Testis (tissue), 3 donors: ENCODE measurements around the gene ZBTB20. TPM values are rescaled to one million over a fixed set of nuclear protein-coding genes. Genes with fewer than 3 reads are reported as not detected.

Experiments used
- DNase-seq: peaks from one replicate; pipeline ENCODE4 v3.0.0-alpha.2; 2019
- H3K27ac ChIP-seq, 2 donors: fragments of 200-600 bp; sonication (generic); one replicate each; pipeline ENCODE4 v1.5.1; 2019
- H3K27me3 ChIP-seq: fragments of 200-600 bp; sonication (generic); one replicate; pipeline ENCODE4 v1.5.1; 2019
- H3K36me3 ChIP-seq: fragments of 200-600 bp; sonication (generic); one replicate; pipeline ENCODE4 v1.5.1; 2017; ENCODE audit warnings: low read depth; ENCODE audit errors: missing control alignments
- H3K4me1 ChIP-seq: fragments of 200-600 bp; sonication (generic); one replicate; pipeline ENCODE4 v1.5.1; 2019
- H3K4me3 ChIP-seq, 2 donors: fragments of 200-600 bp; sonication (generic); one replicate each; pipeline ENCODE4 v1.5.1; 2017 to 2019
- H3K9me3 ChIP-seq: fragments of 200-600 bp; sonication (generic); one replicate; pipeline ENCODE4 v1.5.1; 2017
- POLR2A ChIP-seq: fragments of 450-650 bp; IDR thresholded peaks from one replicate; pipeline ENCODE4 v1.6.1; 2017; ENCODE audit warnings: antibody characterized with exemption, mild to moderate bottlenecking, moderate library complexity
- WGBS, 2 donors: methylation state at CpG; one replicate each; pipeline ENCODE4 v1.1.5; 2018; 5-methylcytosine and 5-hydroxymethylcytosine counted together
- intact Hi-C: fragments of 100-400 bp; cut with DNase I; formaldehyde crosslinking; loops from one replicate; pipeline ENCODE4 v1.15.1; 2023; ENCODE audit warnings: low total_unique reads
- polyA plus RNA-seq: library from polyadenylated mRNA; stranded (reverse); fragments of 350-450 nt; fragmentation: Illumina TruSeq; extraction: RNeasy Lipid Tissue Mini Kit (QIAGEN cat#74804); gene quantifications from one replicate; pipeline ENCODE4 v1.2.3, GENCODE V29; 2014; ENCODE audit warnings: low read depth, low replicate concordance; ENCODE audit not compliant: insufficient read depth
- total RNA-seq, 2 donors: library from RNA; depleted of rRNA; stranded (reverse); fragments of >200 nt; gene quantifications; one replicate each; pipeline ENCODE4 v1.2.3, GENCODE V29; 2016
- TF ChIP-seq, protein P1 (sequence below), 3 experiments: fragments of 450-650 bp in 2 of 3; fragments of 200-600 bp in 1 of 3; sonication (generic) in 1 of 3; IDR thresholded peaks; one replicate each; pipeline ENCODE4 v1.5.1; 2016 to 2019; ENCODE audit warnings: antibody characterized with exemption in 3 of 3, mild to moderate bottlenecking in 2 of 3, moderate library complexity in 1 of 3

The ZBTB20 gene
- total and polyA plus RNA-seq, 3 donors from 2014 or later, result 36.8 to 179 (median 126) TPM

DNA sequence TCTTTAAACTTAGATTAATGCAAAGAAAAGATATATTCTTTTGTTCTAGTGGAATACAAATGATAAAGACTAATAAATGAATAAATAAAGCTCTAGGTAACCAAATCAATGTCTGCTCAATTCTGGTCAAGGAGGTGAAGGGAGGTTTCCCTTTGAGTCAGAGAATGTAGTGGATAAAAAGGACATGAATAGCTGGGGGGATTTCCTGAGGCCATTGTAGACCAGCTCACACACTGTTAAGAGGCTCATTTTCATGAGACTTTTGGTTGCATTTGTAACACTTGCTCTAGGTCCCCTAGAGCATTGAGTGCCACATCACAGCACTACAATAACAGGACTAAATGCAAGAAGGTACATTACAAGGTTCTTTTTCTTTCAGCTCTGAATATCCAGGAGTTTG, 682.5 kb downstream of the ZBTB20 start:
- no peaks in the 10 kb centered on the region for H3K9me3 ChIP-seq
- H3K4me1 ChIP-seq, result peaks cover 4% of the 10 kb centered on the region
- no peak for DNase-seq
- H3K27ac ChIP-seq, result no peak overlapping the region
- no peak for TF ChIP-seq POLR2A
- TF ChIP-seq, protein P1, sequence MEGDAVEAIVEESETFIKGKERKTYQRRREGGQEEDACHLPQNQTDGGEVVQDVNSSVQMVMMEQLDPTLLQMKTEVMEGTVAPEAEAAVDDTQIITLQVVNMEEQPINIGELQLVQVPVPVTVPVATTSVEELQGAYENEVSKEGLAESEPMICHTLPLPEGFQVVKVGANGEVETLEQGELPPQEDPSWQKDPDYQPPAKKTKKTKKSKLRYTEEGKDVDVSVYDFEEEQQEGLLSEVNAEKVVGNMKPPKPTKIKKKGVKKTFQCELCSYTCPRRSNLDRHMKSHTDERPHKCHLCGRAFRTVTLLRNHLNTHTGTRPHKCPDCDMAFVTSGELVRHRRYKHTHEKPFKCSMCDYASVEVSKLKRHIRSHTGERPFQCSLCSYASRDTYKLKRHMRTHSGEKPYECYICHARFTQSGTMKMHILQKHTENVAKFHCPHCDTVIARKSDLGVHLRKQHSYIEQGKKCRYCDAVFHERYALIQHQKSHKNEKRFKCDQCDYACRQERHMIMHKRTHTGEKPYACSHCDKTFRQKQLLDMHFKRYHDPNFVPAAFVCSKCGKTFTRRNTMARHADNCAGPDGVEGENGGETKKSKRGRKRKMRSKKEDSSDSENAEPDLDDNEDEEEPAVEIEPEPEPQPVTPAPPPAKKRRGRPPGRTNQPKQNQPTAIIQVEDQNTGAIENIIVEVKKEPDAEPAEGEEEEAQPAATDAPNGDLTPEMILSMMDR (IDR thresholded peaks at IDR 0.05), result no peak
- H3K36me3 ChIP-seq, result no peaks in the 10 kb centered on the region
- intact Hi-C loops, result no loop called here
- no peaks in the 10 kb centered on the region for H3K27me3 ChIP-seq
- H3K4me3 ChIP-seq, result no peak overlapping the region

DNA sequence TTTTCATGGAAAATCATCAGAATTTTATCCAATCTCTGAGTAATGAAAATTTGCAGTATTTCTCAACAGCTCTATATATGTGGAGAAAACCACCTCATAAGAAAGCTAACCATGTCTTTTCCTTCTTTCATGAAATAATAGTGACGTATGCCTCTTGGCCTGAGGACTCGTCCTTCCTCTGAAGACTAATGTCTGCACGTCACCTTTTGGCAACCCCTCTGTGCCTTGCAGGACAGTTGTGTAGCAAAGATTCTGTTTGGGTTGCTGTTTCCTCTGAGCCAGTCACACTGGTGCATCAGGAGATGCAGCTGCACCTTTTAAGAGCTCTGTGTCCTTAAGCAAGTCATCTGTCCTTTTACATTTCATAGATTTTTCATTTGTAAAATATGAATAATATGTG, 684.3 kb downstream of the ZBTB20 start:
- TF ChIP-seq POLR2A, result no peak
- TF ChIP-seq, protein P1 (IDR thresholded peaks at IDR 0.05), result no peak

DNA sequence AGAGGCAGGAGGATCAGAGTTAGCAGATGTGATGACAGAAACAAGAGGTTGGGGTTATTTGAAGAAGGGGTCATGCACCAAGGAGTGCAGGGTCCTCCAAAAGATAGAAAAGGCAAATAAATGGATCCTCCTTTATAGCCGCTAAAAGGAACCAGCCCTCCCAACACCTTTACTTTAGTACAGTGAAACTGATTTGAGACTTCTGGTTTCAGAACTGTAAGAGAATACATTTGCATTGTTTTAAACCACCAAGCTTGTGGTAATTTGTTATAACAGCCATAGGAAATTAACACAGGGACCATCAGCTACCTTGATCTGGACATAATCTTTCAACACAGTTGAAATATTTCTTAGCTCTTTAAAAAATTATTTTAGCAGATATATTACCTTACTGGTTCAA, 686.6 kb downstream of the ZBTB20 start:
- TF ChIP-seq POLR2A, result no peak
- TF ChIP-seq, protein P1 (IDR thresholded peaks at IDR 0.05), result no peak
- intact Hi-C loops, result no loop called here
- WGBS, 2 donors, result 95% methylated on average over 1 of the region's 1 CpG

More for the DNA sequence above, 684.3 kb downstream of the ZBTB20 start:
- Histone ChIP-seq H3K4me1 (no peaks in the 10 kb centered on the region), H3K27me3 (no peaks in the 10 kb centered on the region), H3K4me3 (no peak overlapping the region), H3K9me3 (no peaks in the 10 kb centered on the region), H3K36me3 (no peaks in the 10 kb centered on the region), H3K27ac (no peak overlapping the region)
- intact Hi-C loops, result no loop called here
- 91 to 100% methylated on average over 3 of the region's 3 CpGs for WGBS, 2 donors
- DNase-seq, result no peak

DNA sequence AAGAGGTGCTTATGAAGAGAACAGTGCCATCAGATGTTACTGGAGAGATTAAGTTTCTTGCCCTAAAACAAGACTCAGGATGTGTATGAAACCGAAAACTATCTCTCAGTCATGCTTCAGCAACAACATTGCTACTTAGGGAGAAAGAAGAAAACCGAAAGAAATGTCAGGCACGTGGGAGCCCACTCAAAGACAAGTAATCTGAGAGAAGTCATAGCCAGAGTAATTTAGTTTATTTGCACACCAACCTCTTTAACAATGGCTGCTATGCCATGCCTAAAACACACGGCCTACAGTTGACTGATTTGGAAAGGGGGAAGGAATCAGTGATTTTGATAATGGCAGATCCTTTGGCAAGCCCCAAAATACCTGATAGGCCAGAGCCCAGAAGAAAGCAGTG, 690.3 kb downstream of the ZBTB20 start:
- no peak for DNase-seq
- H3K36me3 ChIP-seq, result no peaks in the 10 kb centered on the region
- H3K4me1 ChIP-seq, result peaks cover 6% of the 10 kb centered on the region
- TF ChIP-seq POLR2A, result no peak
- TF ChIP-seq, protein P1 (IDR thresholded peaks at IDR 0.05), result no peak
- no peaks in the 10 kb centered on the region for H3K27me3 ChIP-seq
- H3K27ac ChIP-seq, result no peak overlapping the region
- WGBS, 2 donors, result 65 to 87% methylated on average over 4 of the region's 4 CpGs
- intact Hi-C loops, result no loop called here
- H3K4me3 ChIP-seq, result no peak overlapping the region
- no peaks in the 10 kb centered on the region for H3K9me3 ChIP-seq

More for the DNA sequence above, 686.6 kb downstream of the ZBTB20 start:
- Histone ChIP-seq H3K4me1 (no peaks in the 10 kb centered on the region), H3K27ac (no peak overlapping the region), H3K27me3 (no peaks in the 10 kb centered on the region), H3K36me3 (no peaks in the 10 kb centered on the region), H3K4me3 (no peak overlapping the region), H3K9me3 (no peaks in the 10 kb centered on the region)
- DNase-seq, result no peak

DNA sequence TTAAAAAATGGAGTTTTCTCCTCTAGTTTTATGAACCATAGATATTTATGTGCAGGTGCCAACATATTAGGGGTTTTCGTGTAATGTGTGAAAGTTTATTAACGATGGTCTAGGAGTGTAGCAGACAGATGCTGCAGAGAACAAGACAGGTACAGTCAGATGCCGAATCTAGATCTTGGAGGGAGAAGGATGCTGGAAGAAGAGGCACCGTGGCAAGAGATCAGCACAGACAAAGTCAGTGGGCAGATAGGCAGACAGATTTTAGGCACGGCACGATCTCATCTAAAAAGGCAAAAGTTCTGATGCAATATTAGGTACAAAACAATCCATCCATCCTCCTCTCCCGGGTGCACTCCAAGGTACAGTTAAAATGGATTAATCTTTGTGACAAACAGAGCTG, 691.7 kb downstream of the ZBTB20 start:
- DNase-seq, result no peak
- Histone ChIP-seq H3K9me3 (no peaks in the 10 kb centered on the region), H3K27ac (peak overlapping the region; percentile 81 to 86), H3K4me1 (peaks cover 6% of the 10 kb centered on the region), H3K27me3 (no peaks in the 10 kb centered on the region), H3K36me3 (no peaks in the 10 kb centered on the region), H3K4me3 (peak overlapping the region; percentile 1 to 50)
- WGBS, 2 donors, result 34 to 42% methylated on average over 7 of the region's 7 CpGs
- intact Hi-C loops, result no loop called here
- TF ChIP-seq, protein P1 (IDR thresholded peaks at IDR 0.05), result no peak
- TF ChIP-seq POLR2A, result no peak
